NOMO-1 (cell line): ENCODE measurements around the gene ULK2.
"Not testable (repeated sequence)": the region's sequence is repeated elsewhere in the genome, so short reads cannot be mapped to it uniquely, and the experiment has no call there.

Source experiments
- DNase-seq, 2 experiments: peaks; one replicate each; lab custom pipeline; 2025; ENCODE audit not compliant: unreplicated experiment in 2 of 2; lab: John Stamatoyannopoulos, UW

The ULK2 gene

GRCh38 chr17:19868079-19868395, 301 bp upstream of the ULK2 start:
- DNase-seq = no peak

GRCh38 chr17:19867079-19867328, 732 bp downstream of the ULK2 start:
- DNase-seq = peak; percentile 47 to 52

GRCh38 chr17:19865021-19865420, 2.7 kb downstream of the ULK2 start:
- no peak for DNase-seq

GRCh38 chr17:19860647-19861177, 7.0 kb downstream of the ULK2 start:
- DNase-seq = not testable (repeated sequence)

GRCh38 chr17:19857640-19858039, 10.1 kb downstream of the ULK2 start:
- DNase-seq = no peak

GRCh38 chr17:19833914-19834313, 33.8 kb downstream of the ULK2 start:
- DNase-seq = no peak

GRCh38 chr17:19830061-19830460, 37.7 kb downstream of the ULK2 start:
- DNase-seq = no peak

- no peak for DNase-seq
These were observed 55.3 kb downstream of the ULK2 start for GRCh38 chr17:19812407-19812806.

GRCh38 chr17:19805006-19805405, 62.7 kb downstream of the ULK2 start:
- no peak for DNase-seq

GRCh38 chr17:19800571-19800970, 67.2 kb downstream of the ULK2 start:
- no peak for DNase-seq

GRCh38 chr17:19799796-19800195, 67.9 kb downstream of the ULK2 start:
- DNase-seq = no peak

- no peak for DNase-seq
These were observed 71.3 kb downstream of the ULK2 start for GRCh38 chr17:19796457-19796856.

GRCh38 chr17:19791918-19792550, 75.7 kb downstream of the ULK2 start:
- DNase-seq = no peak

- no peak for DNase-seq
These were observed 79.9 kb downstream of the ULK2 start for GRCh38 chr17:19787733-19788357.

GRCh38 chr17:19785854-19786253, 81.9 kb downstream of the ULK2 start:
- no peak for DNase-seq

- DNase-seq = no peak
These were observed 86.0 kb downstream of the ULK2 start for GRCh38 chr17:19781488-19782458.

GRCh38 chr17:19780846-19781245, 86.9 kb downstream of the ULK2 start:
- no peak for DNase-seq

GRCh38 chr17:19773534-19773933, 94.2 kb downstream of the ULK2 start:
- DNase-seq = no peak

GRCh38 chr17:19771971-19772630, 95.6 kb downstream of the ULK2 start:
- DNase-seq = no peak

GRCh38 chr17:19770985-19771735, 96.6 kb downstream of the ULK2 start:
- no peak for DNase-seq
